Esophagus squamous epithelium (tissue), 5 donors: ENCODE results near the gene WDR54. TPM values are rescaled to one million over a fixed set of nuclear protein-coding genes. Genes with fewer than 3 reads are reported as not detected.

Source experiments
- DNase-seq: peaks from one replicate; lab custom pipeline; 2025; lab: John Stamatoyannopoulos, UW
- H3K27ac ChIP-seq, 4 donors: fragments of 200-600 bp; sonication (generic); one replicate each; pipeline ENCODE4 v1.5.1; 2016 to 2019; ENCODE audit warnings: mild to moderate bottlenecking in 1 of 4
- H3K27me3 ChIP-seq, 4 donors: fragments of 200-600 bp; sonication (generic); 1 replicate in 3 of 4; 2 replicates in 1 of 4; pipeline versions ENCODE4 v1.5.1 to v1.6.0; 2017 to 2021; ENCODE audit warnings: antibody characterized with exemption in 1 of 4
- H3K36me3 ChIP-seq, 3 donors: fragments of 200-600 bp; sonication (generic); one replicate each; pipeline ENCODE4 v1.5.1; 2016 to 2019
- H3K4me1 ChIP-seq, 3 donors: fragments of 200-600 bp; sonication (generic); one replicate each; pipeline ENCODE4 v1.5.1; 2017 to 2019
- H3K4me3 ChIP-seq, 4 donors: fragments of 200-600 bp; sonication (generic); 1 replicate in 3 of 4; 2 replicates in 1 of 4; pipeline ENCODE4 v1.5.1; 2016 to 2019; ENCODE audit warnings: mild to moderate bottlenecking in 2 of 4, moderate library complexity in 1 of 4
- H3K9me3 ChIP-seq, 3 donors: fragments of 200-600 bp; sonication (generic); one replicate each; pipeline ENCODE4 v1.5.1; 2016 to 2019
- CTCF ChIP-seq, 6 experiments: fragments of 450-650 bp in 4 of 6; fragments of 200-600 bp in 2 of 6; sonication (generic) in 2 of 6; IDR thresholded peaks; one replicate each; pipeline ENCODE4 v1.5.1; 2016 to 2019; ENCODE audit warnings: antibody characterized with exemption in 6 of 6, mild to moderate bottlenecking in 4 of 6, moderate library complexity in 4 of 6
- POLR2A ChIP-seq, 4 donors: fragments of 450-650 bp; IDR thresholded peaks; one replicate each; pipeline ENCODE4 v1.6.1; 2017; ENCODE audit warnings: antibody characterized with exemption in 4 of 4, mild to moderate bottlenecking in 4 of 4, moderate library complexity in 3 of 4
- WGBS, 2 donors: methylation state at CpG; one replicate each; pipeline ENCODE4 v1.1.5; 2018; 5-methylcytosine and 5-hydroxymethylcytosine counted together
- intact Hi-C: fragments of 100-400 bp; cut with DNase I; formaldehyde crosslinking; loops from one replicate; pipeline ENCODE4 v1.15.0; 2022
- total RNA-seq, 4 donors: library from RNA; depleted of rRNA; stranded (reverse); fragments of >200 nt; gene quantifications; one replicate each; pipeline ENCODE4 v1.1.0, GENCODE V29; 2016
- donor health status: DM: yes; HTN: yes; CAD: no.

Gene WDR54
- total RNA-seq, 4 donors from 2014 or later = 3.1 to 9.1 (median 6.0) TPM

- H3K4me3 ChIP-seq = no peak overlapping the region
- intact Hi-C loops = no loop called here
- DNase-seq = no peak
- TF ChIP-seq CTCF (IDR thresholded peaks at IDR 0.05) (no peak), POLR2A (IDR thresholded peaks at IDR 0.05) (no peak)
- 31 to 69% methylated on average over 3 to 6 of the region's 7 CpGs for WGBS, 2 donors
- H3K9me3 ChIP-seq = no peaks in the 10 kb centered on the region
- peaks cover 0 to 4% (median 0%) of the 10 kb centered on the region in 4 donors for H3K27me3 ChIP-seq
- H3K36me3 ChIP-seq = peaks cover 8 to 58% (median 11%) of the 10 kb centered on the region in 3 donors
- H3K27ac ChIP-seq = no peak overlapping the region
- H3K4me1 ChIP-seq = peaks cover 8 to 30% (median 8%) of the 10 kb centered on the region in 3 donors
These were observed 4.0 kb downstream of the WDR54 start for GRCh38 chr2:74425523-74425922.

GRCh38 chr2:74426181-74426758, 4.7 kb downstream of the WDR54 start:
- H3K36me3 ChIP-seq = peaks cover 8 to 65% (median 11%) of the 10 kb centered on the region in 3 donors
- DNase-seq = no peak
- H3K9me3 ChIP-seq = no peaks in the 10 kb centered on the region
- no peak overlapping the region for H3K27ac ChIP-seq
- WGBS, 2 donors = 82 to 100% methylated on average over 2 of the region's 14 CpGs
- no peak overlapping the region for H3K4me3 ChIP-seq
- H3K27me3 ChIP-seq = peaks cover 0 to 3% (median 0%) of the 10 kb centered on the region in 4 donors
- peaks cover 4 to 22% (median 8%) of the 10 kb centered on the region in 3 donors for H3K4me1 ChIP-seq
- intact Hi-C loops = no loop called here
- TF ChIP-seq CTCF (IDR thresholded peaks at IDR 0.05) (no peak), POLR2A (IDR thresholded peaks at IDR 0.05) (no peak)

GRCh38 chr2:74427551-74427950, 6.0 kb downstream of the WDR54 start:
- Histone ChIP-seq H3K27me3 (no peaks in the 10 kb centered on the region), H3K4me1 (peaks cover 0 to 10% (median 0%) of the 10 kb centered on the region in 3 donors), H3K4me3 (no peak overlapping the region), H3K27ac (no peak overlapping the region), H3K9me3 (no peaks in the 10 kb centered on the region), H3K36me3 (peaks cover 8 to 78% (median 15%) of the 10 kb centered on the region in 3 donors)
- TF ChIP-seq POLR2A (IDR thresholded peaks at IDR 0.05) = no peak
- no peak for TF ChIP-seq CTCF (IDR thresholded peaks at IDR 0.05)
- WGBS, 2 donors = 76 to 100% methylated on average over 1 to 3 of the region's 3 CpGs
- no peak for DNase-seq
- intact Hi-C loops = no loop called here

- no peak for DNase-seq
- Histone ChIP-seq H3K27me3 (no peaks in the 10 kb centered on the region), H3K27ac (no peak overlapping the region), H3K4me3 (no peak overlapping the region), H3K36me3 (peaks cover 8 to 81% (median 15%) of the 10 kb centered on the region in 3 donors), H3K9me3 (no peaks in the 10 kb centered on the region), H3K4me1 (peaks cover 0 to 10% (median 0%) of the 10 kb centered on the region in 3 donors)
- intact Hi-C loops = no loop called here
- WGBS, 2 donors = 66 to 76% methylated on average over 3 of the region's 5 CpGs
- no peak for TF ChIP-seq POLR2A (IDR thresholded peaks at IDR 0.05)
- TF ChIP-seq CTCF (IDR thresholded peaks at IDR 0.05) = no peak
These were observed 7.1 kb downstream of the WDR54 start for GRCh38 chr2:74428675-74429074.

- Histone ChIP-seq H3K36me3 (peaks cover 8 to 86% (median 15%) of the 10 kb centered on the region in 3 donors), H3K9me3 (no peaks in the 10 kb centered on the region), H3K4me3 (no peak overlapping the region), H3K27me3 (no peaks in the 10 kb centered on the region), H3K4me1 (peaks cover 0 to 10% (median 0%) of the 10 kb centered on the region in 3 donors), H3K27ac (no peak overlapping the region)
- intact Hi-C loops = no loop called here
- TF ChIP-seq CTCF (IDR thresholded peaks at IDR 0.05) (no peak), POLR2A (IDR thresholded peaks at IDR 0.05) (no peak)
- no peak for DNase-seq
- WGBS, 2 donors = 80 to 81% methylated on average over 4 to 12 of the region's 18 CpGs
These were observed 8.2 kb downstream of the WDR54 start for GRCh38 chr2:74429487-74430451.
